Measurements from ENCODE around the gene MESP1. TPM values are rescaled to one million over a fixed set of nuclear protein-coding genes. Genes with fewer than 3 reads are reported as not detected.

The MESP1 gene
- total and polyA plus RNA-seq, 5 donors = 3.4 to 8.3 (median 7.4) TPM

DNA sequence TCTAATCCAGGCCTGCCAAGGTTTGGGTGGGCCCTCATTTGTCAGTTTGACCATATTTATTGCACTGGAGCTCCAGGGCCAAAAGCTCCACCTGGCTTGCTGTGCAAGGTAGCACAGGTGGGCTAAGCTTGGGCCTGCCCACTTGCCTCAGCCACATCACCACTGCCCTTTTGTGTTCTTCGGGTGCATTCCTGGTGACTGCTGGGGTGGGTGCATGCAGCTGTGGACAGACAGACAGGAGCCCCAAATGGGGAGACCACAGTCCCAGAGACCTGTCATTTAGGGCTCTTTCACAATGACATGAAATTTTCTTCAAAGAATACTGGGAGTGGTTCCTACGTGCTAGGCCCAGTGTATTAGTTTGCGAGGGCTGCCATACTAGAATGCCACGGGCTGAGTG, 27.8 kb upstream of the MESP1 start:
- DNase-seq (peak in 1 of 3 donors; percentile 7), ATAC-seq (no peak)
- Histone ChIP-seq H3K27me3 (ENCODE audit: control insufficient read depth, insufficient read depth) (no peaks in the 10 kb centered on the region), H3K27ac (ENCODE audit: low read length) (no peak overlapping the region), H3K4me3 (ENCODE audit: low read length) (no peak overlapping the region), H3K4me1 (ENCODE audit: control insufficient read depth, insufficient read depth, low read length) (no peaks in the 10 kb centered on the region), H3K9me3 (ENCODE audit: control insufficient read depth, low read length) (no peaks in the 10 kb centered on the region)
- WGBS = 95% methylated on average over 4 of the region's 4 CpGs
- intact Hi-C loops (cut with DNase I) = no loop called here

DNA sequence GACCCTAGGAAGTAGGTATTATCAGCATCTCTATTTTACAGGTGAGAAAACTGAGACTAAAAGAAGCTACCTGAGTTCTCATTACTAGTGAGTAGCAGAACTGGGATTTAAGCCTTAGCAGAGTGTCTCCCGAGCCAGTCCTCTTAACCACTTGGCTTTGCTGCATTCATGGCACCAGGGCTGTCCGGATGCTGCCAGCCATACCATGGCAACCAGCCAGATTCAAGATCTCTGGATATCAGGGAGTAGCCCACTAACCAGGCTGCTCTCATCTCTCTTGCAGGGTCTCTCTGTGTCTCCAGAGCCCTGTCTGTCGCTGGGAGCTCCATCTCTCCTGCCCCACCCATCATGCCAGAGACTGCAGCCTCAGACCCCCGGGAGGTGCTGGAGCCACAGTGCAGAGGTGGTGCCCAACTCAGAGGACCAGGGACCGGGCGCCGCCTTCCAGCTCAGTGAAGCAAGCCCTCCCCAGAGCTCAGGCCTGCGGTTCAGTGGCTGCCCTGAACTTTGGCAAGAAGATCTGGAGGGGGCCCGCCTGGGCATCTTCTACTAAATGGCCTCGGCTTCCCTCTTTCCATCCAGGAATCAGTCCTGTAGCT, 26.8 kb upstream of the MESP1 start:
- DNase-seq (peak in 1 of 3 donors; percentile 51), ATAC-seq (no peak)
- Histone ChIP-seq H3K4me1 (ENCODE audit: control insufficient read depth, insufficient read depth, low read length) (no peaks in the 10 kb centered on the region), H3K27ac (ENCODE audit: low read length) (no peak overlapping the region), H3K27me3 (ENCODE audit: control insufficient read depth, insufficient read depth) (no peaks in the 10 kb centered on the region), H3K4me3 (ENCODE audit: low read length) (no peak overlapping the region), H3K9me3 (ENCODE audit: control insufficient read depth, low read length) (no peaks in the 10 kb centered on the region)
- 80% methylated on average over 10 of the region's 10 CpGs for WGBS
- intact Hi-C loops (cut with DNase I) = no loop called here

DNA sequence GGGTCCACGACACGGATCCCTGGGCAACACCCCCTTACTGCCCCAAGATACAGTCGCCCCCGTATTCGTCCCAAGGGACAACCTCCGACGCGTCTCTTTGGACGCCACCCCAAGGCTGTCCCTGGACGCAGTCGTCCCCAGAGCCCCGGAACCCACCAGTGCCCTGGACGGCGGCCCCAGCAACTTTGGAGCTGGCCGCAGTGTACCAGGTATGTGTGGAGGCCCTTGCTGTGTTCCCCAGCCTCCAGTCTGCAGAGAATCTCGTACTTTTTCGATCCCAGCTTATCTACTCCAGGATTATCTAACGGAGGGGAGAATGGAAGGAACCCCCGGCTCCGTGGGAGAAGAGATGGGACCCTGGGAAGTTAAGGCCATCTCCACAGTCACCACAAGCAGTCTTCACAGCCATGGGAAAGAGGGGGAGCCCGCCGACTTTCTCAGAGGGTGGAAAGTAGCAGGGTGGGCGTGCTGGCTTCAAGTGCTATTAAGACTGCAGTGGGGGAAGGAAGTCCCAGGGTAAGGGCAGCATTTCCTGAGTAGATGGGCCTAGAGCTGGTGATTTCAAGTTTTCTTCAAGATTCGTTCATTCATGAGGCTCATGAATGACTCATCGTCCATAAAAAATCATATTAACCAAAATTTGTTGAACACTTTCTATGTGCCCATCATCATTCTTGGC, 26.2 kb upstream of the MESP1 start:
- Histone ChIP-seq H3K27ac (ENCODE audit: low read length) (no peak overlapping the region), H3K9me3 (ENCODE audit: control insufficient read depth, low read length) (no peaks in the 10 kb centered on the region), H3K27me3 (ENCODE audit: control insufficient read depth, insufficient read depth) (no peaks in the 10 kb centered on the region), H3K4me3 (ENCODE audit: low read length) (no peak overlapping the region), H3K4me1 (ENCODE audit: control insufficient read depth, insufficient read depth, low read length) (no peaks in the 10 kb centered on the region)
- DNase-seq (no peak), ATAC-seq (no peak)
- intact Hi-C loops (cut with DNase I) = no loop called here
- 47% methylated on average over 25 of the region's 25 CpGs for WGBS

DNA sequence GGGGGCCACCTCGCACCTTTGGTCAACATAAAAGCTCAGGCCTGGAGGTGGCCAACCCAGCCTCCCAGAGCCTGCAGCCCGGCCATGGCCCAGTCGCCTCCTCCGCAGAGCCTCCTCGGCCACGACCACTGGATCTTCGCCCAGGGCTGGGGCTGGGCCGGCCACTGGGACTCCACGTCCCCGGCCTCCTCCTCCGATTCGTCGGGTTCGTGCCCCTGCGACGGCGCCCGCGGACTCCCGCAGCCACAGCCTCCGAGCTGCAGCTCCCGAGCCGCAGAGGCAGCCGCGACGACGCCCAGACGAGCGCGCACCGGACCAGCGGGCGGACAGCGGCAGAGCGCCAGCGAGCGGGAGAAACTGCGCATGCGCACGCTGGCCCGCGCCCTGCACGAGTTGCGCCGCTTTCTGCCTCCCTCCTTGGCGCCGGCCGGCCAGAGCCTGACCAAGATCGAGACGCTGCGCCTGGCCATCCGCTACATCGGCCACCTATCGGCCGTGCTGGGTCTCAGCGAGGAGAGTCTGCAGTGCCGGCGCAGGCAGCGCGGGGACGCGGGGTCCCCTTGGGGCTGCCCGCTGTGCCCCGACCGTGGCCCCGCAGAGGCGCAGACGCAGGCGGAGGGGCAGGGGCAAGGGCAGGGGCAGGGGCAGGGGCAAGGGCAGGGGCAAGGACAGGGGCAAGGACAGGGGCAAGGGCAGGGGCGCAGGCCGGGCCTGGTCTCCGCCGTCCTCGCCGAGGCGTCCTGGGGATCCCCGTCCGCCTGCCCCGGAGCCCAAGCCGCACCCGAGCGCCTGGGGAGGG, 25.4 kb upstream of the MESP1 start, which contains the start of gene MESP2:
Gene MESP2, plus strand, starts transcription at position 59 of the 799 bp plus-strand sequence. Its CDS starts 26 bp downstream, at position 85.
- DNase-seq = peak; percentile 92 to 97 (median 96)
- WGBS = 5% methylated on average over 82 of the region's 82 CpGs
- ATAC-seq = peak; percentile 95 to 96
- Histone ChIP-seq H3K4me1 (ENCODE audit: control insufficient read depth, insufficient read depth, low read length) (no peaks in the 10 kb centered on the region), H3K27me3 (ENCODE audit: control insufficient read depth, insufficient read depth) (no peaks in the 10 kb centered on the region), H3K4me3 (ENCODE audit: low read length) (peak within 1 kb of the TSS; percentile 2), H3K27ac (ENCODE audit: low read length) (no peak within 1 kb of the TSS), H3K9me3 (ENCODE audit: control insufficient read depth, low read length) (no peaks in the 10 kb centered on the region)
- intact Hi-C loops (cut with DNase I) = no loop called here

DNA sequence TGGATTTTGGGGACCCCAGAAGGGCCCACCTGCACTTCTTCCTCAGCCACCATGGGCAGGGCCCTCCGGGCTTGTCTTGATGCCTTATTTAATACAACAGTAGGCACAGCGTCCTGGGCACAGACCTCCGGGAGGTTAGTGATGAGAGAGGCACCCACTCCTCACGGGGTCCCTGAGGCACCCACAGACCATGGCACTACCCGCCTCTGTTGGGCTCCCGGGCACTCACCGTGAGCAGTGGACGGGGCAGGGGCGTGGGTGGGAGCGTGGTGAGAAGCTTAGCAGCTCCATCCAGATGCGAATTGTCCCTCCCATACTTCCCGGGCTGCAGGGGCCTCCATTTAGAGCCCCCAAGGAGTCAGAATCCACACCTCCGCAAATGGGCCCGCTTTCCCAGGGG, 24.8 kb upstream of the MESP1 start:
- ATAC-seq (peak; percentile 14 to 15), DNase-seq (peak in 1 of 3 donors; percentile 52)
- WGBS = 69% methylated on average over 14 of the region's 14 CpGs
- H3K27me3 ChIP-seq (ENCODE audit: control insufficient read depth, insufficient read depth) = no peaks in the 10 kb centered on the region
- no peak overlapping the region for H3K27ac ChIP-seq (ENCODE audit: low read length)
- intact Hi-C loops (cut with DNase I) = no loop called here
- H3K4me3 ChIP-seq (ENCODE audit: low read length) = peak overlapping the region; percentile 2
- H3K4me1 ChIP-seq (ENCODE audit: control insufficient read depth, insufficient read depth, low read length) = no peaks in the 10 kb centered on the region
- H3K9me3 ChIP-seq (ENCODE audit: control insufficient read depth, low read length) = no peaks in the 10 kb centered on the region

DNA sequence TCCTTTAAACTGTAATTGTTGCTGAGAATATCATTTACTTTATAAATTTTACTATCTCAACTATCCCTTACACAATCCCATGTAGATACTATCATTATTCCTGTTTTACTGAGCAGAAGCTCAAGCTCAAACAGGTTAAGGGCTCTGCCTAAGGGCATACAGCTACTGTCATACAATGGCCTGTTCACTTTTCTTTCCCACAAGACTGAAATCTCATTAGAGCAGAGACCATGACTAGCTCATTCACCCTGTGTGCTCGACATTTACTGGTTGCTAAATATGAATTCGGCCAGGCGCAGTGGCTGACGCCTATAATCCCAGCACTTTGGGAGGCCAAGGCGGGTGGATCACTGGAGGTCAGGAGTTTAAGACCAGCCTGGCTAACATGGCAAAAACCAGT, 23.4 kb upstream of the MESP1 start:
- WGBS = 93% methylated on average over 5 of the region's 5 CpGs
- no peak for DNase-seq

DNA sequence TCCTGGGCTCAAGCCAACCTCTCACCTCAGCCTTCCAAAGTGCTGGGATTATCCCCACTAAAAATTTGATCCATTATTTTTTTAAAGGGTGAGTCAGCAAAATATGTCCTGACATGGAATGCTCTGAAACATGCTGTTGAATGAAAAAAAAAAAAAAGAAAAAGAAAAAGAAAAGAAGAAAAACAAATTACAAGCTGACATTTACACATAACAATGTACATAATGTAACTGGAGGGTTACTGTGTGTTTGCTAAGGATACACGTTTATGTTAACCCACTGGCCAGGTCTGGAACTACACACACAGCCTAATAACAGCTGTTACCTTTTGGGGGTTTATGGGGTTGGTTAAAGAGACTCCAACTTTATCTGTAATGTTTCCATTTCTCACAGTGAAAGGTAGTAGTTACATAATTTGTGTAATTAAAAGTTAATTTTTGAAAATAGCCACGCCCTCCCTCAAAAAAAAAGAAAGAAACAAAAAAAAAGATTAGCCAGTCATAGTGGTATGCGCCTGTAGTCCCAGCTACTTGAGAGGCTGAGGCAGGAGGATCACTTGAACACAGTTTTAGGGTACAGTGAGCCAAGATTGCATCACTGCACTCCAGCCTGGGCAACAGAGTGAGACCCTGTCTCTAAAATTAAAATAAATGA, 22.0 kb upstream of the MESP1 start:
- intact Hi-C loops (cut with DNase I) = no loop called here
- DNase-seq (no peak), ATAC-seq (no peak)
- H3K4me1 ChIP-seq (ENCODE audit: control insufficient read depth, insufficient read depth, low read length) = no peaks in the 10 kb centered on the region
- no peak overlapping the region for H3K4me3 ChIP-seq (ENCODE audit: low read length)
- H3K27me3 ChIP-seq (ENCODE audit: control insufficient read depth, insufficient read depth) = no peaks in the 10 kb centered on the region
- WGBS = 69% methylated on average over 3 of the region's 3 CpGs
- no peak overlapping the region for H3K27ac ChIP-seq (ENCODE audit: low read length)
- no peaks in the 10 kb centered on the region for H3K9me3 ChIP-seq (ENCODE audit: control insufficient read depth, low read length)

More for the DNA sequence above, 23.4 kb upstream of the MESP1 start:
- intact Hi-C loops (cut with DNase I) = no loop called here
- Histone ChIP-seq H3K27me3 (ENCODE audit: control insufficient read depth, insufficient read depth) (no peaks in the 10 kb centered on the region), H3K4me1 (ENCODE audit: control insufficient read depth, insufficient read depth, low read length) (no peaks in the 10 kb centered on the region), H3K27ac (ENCODE audit: low read length) (no peak overlapping the region), H3K4me3 (ENCODE audit: low read length) (no peak overlapping the region), H3K9me3 (ENCODE audit: control insufficient read depth, low read length) (no peaks in the 10 kb centered on the region)
- ATAC-seq = no peak

DNA sequence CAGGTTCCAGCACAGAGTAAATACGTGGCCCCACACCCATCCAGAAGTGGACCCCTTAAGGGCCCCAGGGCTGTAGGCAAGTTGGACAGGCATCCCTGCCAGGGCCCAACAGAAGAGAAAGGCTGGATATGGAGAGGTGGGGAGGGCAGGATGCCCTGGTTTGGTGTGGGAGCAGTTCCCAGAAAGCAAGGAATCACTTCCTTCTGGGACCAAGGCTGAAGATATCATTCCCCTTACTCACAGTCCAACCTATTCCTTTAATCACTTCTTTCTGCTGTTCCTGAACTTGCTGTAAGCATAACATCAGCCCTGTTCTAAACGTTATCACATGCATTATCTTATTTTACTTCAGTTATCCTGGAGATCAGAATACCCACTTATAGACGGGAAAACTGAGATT, 19.0 kb upstream of the MESP1 start:
- Histone ChIP-seq H3K27me3 (ENCODE audit: control insufficient read depth, insufficient read depth) (no peaks in the 10 kb centered on the region), H3K4me1 (ENCODE audit: control insufficient read depth, insufficient read depth, low read length) (peaks cover 2% of the 10 kb centered on the region), H3K27ac (ENCODE audit: low read length) (no peak overlapping the region), H3K4me3 (ENCODE audit: low read length) (no peak overlapping the region), H3K9me3 (ENCODE audit: control insufficient read depth, low read length) (no peaks in the 10 kb centered on the region)
- DNase-seq (no peak), ATAC-seq (no peak)
- 75% methylated on average over 3 of the region's 3 CpGs for WGBS
- intact Hi-C loops (cut with DNase I) = no loop called here

DNA sequence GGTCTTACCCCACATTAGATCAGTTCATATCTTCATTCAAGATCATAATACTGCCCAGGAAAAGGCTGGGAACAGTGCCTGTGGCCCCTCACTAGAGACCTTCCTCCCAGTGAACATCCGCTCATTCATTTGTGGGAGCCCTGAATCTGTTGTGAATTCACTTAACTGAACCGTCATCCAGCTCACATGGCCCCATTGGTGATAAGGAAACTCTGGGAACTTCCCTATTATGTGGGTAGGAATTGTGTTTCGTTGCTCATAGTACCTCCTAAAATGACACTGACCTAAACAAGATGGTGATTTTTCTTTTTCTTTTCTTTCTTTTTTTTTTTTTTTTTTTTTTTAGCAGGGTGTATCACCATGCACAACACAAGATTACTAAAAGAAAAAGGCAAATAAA, 18.3 kb upstream of the MESP1 start:
- no peaks in the 10 kb centered on the region for H3K27me3 ChIP-seq (ENCODE audit: control insufficient read depth, insufficient read depth)
- intact Hi-C loops (cut with DNase I) = loop anchor here in 2 of 4 donors (10.0 kb wide), 2 partner anchors 55 to 315 kb away; no protein-coding TSS in a partner anchor
- no peaks in the 10 kb centered on the region for H3K9me3 ChIP-seq (ENCODE audit: control insufficient read depth, low read length)
- H3K4me1 ChIP-seq (ENCODE audit: control insufficient read depth, insufficient read depth, low read length) = peaks cover 2% of the 10 kb centered on the region
- WGBS = 88% methylated on average over 3 of the region's 3 CpGs
- H3K4me3 ChIP-seq (ENCODE audit: low read length) = no peak overlapping the region
- H3K27ac ChIP-seq (ENCODE audit: low read length) = no peak overlapping the region
- ATAC-seq (no peak), DNase-seq (no peak)

DNA sequence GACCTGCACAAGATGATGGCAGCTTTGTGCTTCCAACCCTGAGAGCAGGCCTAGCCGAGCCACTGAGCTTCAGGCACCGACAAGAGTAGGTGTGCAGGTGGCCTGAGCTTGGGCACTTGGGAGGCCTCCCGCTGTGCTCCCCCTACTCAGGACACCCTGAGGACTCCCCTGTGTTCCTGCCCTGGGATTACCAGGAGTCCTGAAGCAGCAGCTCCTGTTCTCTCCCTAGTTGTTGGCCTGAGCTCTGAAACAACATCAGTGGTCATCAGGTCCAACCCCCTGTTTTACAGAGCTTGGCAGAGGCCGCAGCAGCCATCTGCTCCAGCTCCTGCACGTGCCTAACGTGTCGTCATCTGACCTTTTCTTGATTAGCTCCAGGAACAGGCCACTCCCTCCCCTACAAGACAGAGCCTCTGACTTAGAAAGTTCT, 17.0 kb upstream of the MESP1 start:
- Histone ChIP-seq H3K9me3 (ENCODE audit: control insufficient read depth, low read length) (no peaks in the 10 kb centered on the region), H3K27ac (ENCODE audit: low read length) (no peak overlapping the region), H3K27me3 (ENCODE audit: control insufficient read depth, insufficient read depth) (no peaks in the 10 kb centered on the region), H3K4me3 (ENCODE audit: low read length) (no peak overlapping the region), H3K4me1 (ENCODE audit: control insufficient read depth, insufficient read depth, low read length) (peaks cover 2% of the 10 kb centered on the region)
- 52% methylated on average over 7 of the region's 7 CpGs for WGBS
- ATAC-seq = peak; percentile 59 to 84
- peak in 2 of 3 donors; percentile 75 to 78 for DNase-seq
- intact Hi-C loops (cut with DNase I) = loop anchor here in 2 of 4 donors (10.0 kb wide), 2 partner anchors 57 to 317 kb away; no protein-coding TSS in a partner anchor
